Measurements from ENCODE around the gene BNIP3. TPM values are rescaled to one million over a fixed set of nuclear protein-coding genes. Genes with fewer than 3 reads are reported as not detected.

Gene BNIP3
- total RNA-seq, 1 donor from 2014 or later: 56.4 TPM

- H3K9me3 Mint-ChIP-seq (ENCODE audit: unreplicated experiment): peaks cover 10% of the 10 kb centered on the region
- DNase-seq: no peak
- peaks cover 29% of the 10 kb centered on the region for H3K4me1 Mint-ChIP-seq (ENCODE audit: low read depth, unreplicated experiment)
- peaks cover 5% of the 10 kb centered on the region for H3K27me3 Mint-ChIP-seq (ENCODE audit: unreplicated experiment)
- no peak overlapping the region for H3K27ac Mint-ChIP-seq (ENCODE audit: unreplicated experiment)
- H3K36me3 Mint-ChIP-seq (ENCODE audit: unreplicated experiment): peaks cover 7% of the 10 kb centered on the region
- no peak for TF ChIP-seq CTCF (IDR thresholded peaks at IDR 0.05; ENCODE audit: partially characterized antibody, unreplicated experiment)
- no peak overlapping the region for H3K4me3 Mint-ChIP-seq (ENCODE audit: unreplicated experiment)
Observed at GRCh38 chr10:131925716-131926115, 56.0 kb downstream of the BNIP3 start.

DNA sequence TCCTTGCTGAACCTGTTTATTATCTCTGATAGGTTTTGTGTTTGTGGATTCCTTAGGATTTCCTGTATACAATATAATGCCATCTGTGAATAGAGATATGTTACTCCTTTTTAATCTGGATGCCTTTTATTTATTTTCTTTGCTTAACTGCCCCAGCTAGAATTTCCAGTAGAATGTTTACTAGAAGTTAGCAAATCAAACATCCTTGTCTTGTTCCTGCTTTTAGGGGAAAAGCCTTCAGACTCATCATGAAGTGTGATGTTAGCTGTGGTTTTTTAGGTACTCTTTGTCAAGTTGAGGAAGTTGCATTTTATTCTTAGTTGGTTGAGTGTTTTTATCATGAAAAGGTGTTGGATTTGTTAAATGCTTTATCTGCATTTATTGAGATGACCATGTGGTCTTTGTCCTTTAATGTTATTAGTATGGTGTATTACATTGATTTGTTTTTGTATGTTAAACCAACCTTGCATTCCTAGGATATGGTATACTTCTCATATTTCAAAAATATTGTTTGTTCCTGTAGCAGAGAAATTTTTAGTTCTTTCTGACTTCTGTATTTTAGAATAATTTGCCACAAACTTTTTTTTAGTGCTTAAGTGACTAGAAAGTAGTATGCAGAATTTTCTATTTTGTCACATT, 56.6 kb downstream of the BNIP3 start:
- Mint-ChIP-seq H3K27me3 (ENCODE audit: unreplicated experiment) (peaks cover 7% of the 10 kb centered on the region), H3K27ac (ENCODE audit: unreplicated experiment) (no peak overlapping the region), H3K36me3 (ENCODE audit: unreplicated experiment) (peaks cover 6% of the 10 kb centered on the region), H3K4me3 (ENCODE audit: unreplicated experiment) (no peak overlapping the region), H3K4me1 (ENCODE audit: low read depth, unreplicated experiment) (peaks cover 27% of the 10 kb centered on the region), H3K9me3 (ENCODE audit: unreplicated experiment) (peaks cover 8% of the 10 kb centered on the region)
- DNase-seq: no peak
- no peak for TF ChIP-seq CTCF (IDR thresholded peaks at IDR 0.05; ENCODE audit: partially characterized antibody, unreplicated experiment)

GRCh38 chr10:131923038-131923756, 58.5 kb downstream of the BNIP3 start:
- no peak for TF ChIP-seq CTCF (IDR thresholded peaks at IDR 0.05; ENCODE audit: partially characterized antibody, unreplicated experiment)
- Mint-ChIP-seq H3K9me3 (ENCODE audit: unreplicated experiment) (peaks cover 5% of the 10 kb centered on the region), H3K36me3 (ENCODE audit: unreplicated experiment) (peaks cover 9% of the 10 kb centered on the region), H3K4me3 (ENCODE audit: unreplicated experiment) (no peak overlapping the region), H3K4me1 (ENCODE audit: low read depth, unreplicated experiment) (peaks cover 15% of the 10 kb centered on the region), H3K27me3 (ENCODE audit: unreplicated experiment) (peaks cover 3% of the 10 kb centered on the region), H3K27ac (ENCODE audit: unreplicated experiment) (no peak overlapping the region)
- DNase-seq: no peak

GRCh38 chr10:131921184-131921583, 60.5 kb downstream of the BNIP3 start:
- no peak for TF ChIP-seq CTCF (IDR thresholded peaks at IDR 0.05; ENCODE audit: partially characterized antibody, unreplicated experiment)
- peaks cover 11% of the 10 kb centered on the region for H3K36me3 Mint-ChIP-seq (ENCODE audit: unreplicated experiment)
- H3K4me3 Mint-ChIP-seq (ENCODE audit: unreplicated experiment): no peak overlapping the region
- H3K4me1 Mint-ChIP-seq (ENCODE audit: low read depth, unreplicated experiment): peaks cover 6% of the 10 kb centered on the region
- H3K9me3 Mint-ChIP-seq (ENCODE audit: unreplicated experiment): peaks cover 2% of the 10 kb centered on the region
- DNase-seq: peak; percentile 36
- H3K27ac Mint-ChIP-seq (ENCODE audit: unreplicated experiment): no peak overlapping the region
- peaks cover 3% of the 10 kb centered on the region for H3K27me3 Mint-ChIP-seq (ENCODE audit: unreplicated experiment)

GRCh38 chr10:131920693-131921092, 61.0 kb downstream of the BNIP3 start:
- Mint-ChIP-seq H3K9me3 (ENCODE audit: unreplicated experiment) (peaks cover 2% of the 10 kb centered on the region), H3K36me3 (ENCODE audit: unreplicated experiment) (peaks cover 11% of the 10 kb centered on the region)

More at GRCh38 chr10:131920693-131921092, 61.0 kb downstream of the BNIP3 start:
- Mint-ChIP-seq H3K27ac (ENCODE audit: unreplicated experiment) (no peak overlapping the region), H3K4me1 (ENCODE audit: low read depth, unreplicated experiment) (peaks cover 7% of the 10 kb centered on the region), H3K4me3 (ENCODE audit: unreplicated experiment) (no peak overlapping the region), H3K27me3 (ENCODE audit: unreplicated experiment) (peaks cover 3% of the 10 kb centered on the region)
- DNase-seq: no peak
- no peak for TF ChIP-seq CTCF (IDR thresholded peaks at IDR 0.05; ENCODE audit: partially characterized antibody, unreplicated experiment)
